Glomerular endothelial cell (primary cell): ENCODE data around the gene ATG4D. TPM values are rescaled to one million over a fixed set of nuclear protein-coding genes. Genes with fewer than 3 reads are reported as not detected.
"Not testable (repeated sequence)": the region's sequence is repeated elsewhere in the genome, so short reads cannot be mapped to it uniquely, and the experiment has no call there.

Experiments used
- DNase-seq: peaks from one replicate; pipeline ENCODE4 v3.0.0-alpha.2; 2011; ENCODE audit warnings: low read depth, low spot score; ENCODE audit errors: extremely low read depth
- total RNA-seq: library from RNA; depleted of rRNA; stranded (reverse); fragments of >200 nt; gene quantifications from 2 replicates; pipeline ENCODE4 v1.2.3, GENCODE V29; 2015

Gene ATG4D
- total RNA-seq, 1 donor from 2014 or later, result 18.9 TPM

GRCh38 chr19:10573793-10574192 lies 30.1 kb downstream of the ATG4D start:
- DNase-seq, result not testable (repeated sequence)

DNA sequence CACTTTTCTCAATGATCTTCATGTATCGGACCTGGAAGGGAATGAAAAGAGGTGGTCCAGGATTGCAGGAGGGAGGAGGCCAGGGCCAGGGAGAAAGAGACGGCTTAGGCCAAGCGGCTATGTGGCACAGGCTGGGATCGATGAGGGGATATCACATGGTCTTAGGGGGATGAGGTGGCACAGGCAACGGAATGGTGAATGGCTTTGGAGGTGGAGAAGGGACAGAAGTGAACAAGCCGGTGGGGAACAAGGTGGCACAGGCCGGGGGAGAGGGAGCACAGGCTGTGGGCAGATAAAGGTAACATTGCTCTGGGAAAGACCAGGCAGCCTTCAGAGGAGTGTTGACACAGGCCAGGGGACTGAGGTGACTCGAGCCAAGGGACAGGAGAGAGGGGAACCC lies 30.8 kb downstream of the ATG4D start:
- DNase-seq, result no peak

GRCh38 chr19:10575011-10575716 lies 31.5 kb downstream of the ATG4D start:
- DNase-seq, result no peak

DNA sequence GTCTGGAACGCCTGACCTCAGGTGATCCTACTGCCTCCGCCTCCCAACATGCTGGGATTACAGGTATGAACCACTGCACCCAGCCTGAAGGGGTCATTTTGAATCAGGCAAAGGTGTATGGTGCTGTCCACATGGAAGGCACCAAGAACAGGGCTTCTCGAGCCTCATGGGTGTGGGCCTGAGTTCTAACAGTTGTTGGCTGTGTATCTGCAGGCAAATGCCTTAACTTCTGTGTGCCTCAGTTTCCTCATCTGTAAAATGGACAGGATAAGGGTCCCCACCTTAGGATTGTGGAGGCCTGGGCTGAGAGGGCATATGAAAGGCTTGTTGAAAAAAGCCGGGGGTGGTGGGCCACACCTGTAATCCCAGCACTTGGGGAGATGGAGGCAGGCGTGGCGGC lies 34.2 kb downstream of the ATG4D start:
- no peak for DNase-seq

DNA sequence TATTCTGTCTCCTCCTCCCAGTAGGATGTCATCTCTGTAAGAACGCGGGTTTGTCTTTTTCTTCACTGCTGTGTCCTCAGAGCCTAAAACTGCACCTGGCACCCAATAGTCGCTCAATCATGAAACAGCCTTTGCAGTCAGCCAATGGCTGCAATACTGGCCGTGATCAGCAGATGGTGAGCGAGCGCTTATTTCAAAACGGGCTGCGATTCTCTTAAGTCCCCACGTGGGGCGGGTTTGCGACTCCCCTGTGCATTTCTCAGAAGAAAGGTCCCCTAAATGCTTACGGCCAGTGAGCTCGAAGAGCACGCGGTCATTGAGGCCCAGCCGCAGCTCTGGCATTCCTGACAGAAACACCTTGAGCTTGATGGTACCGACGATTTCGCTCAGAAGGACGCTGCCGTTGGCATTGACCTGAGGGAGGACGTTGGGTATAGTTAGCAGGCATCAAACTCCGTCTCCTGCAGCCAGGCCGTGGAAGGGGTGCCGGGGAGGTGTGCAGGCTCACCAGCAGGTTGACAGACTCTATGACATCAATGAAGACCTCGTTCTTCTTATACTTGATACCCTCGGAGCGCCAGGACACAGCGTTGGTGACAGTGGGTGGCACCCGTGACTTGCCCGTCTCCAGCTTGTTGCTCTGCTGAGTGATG lies 37.4 kb downstream of the ATG4D start:
- peak; percentile 84 for DNase-seq

DNA sequence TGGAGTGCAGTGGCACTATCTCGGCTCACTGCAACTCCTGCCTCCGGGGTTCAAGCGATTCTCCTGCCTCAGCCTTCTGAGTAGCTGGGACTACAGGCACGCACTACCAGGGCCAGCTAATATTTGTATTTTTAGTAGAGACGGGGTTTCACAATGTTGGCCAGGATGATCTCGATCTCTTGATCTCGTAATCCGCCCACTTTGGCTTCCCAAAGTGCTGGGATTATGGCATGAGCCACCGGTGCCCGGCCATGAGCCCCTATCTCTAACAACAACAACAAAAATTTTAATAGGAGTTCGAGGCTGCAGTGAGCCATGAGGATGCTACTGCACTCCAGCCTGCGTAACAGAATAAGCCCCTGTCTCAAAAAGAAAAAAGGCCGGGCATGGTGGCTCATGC lies 38.4 kb downstream of the ATG4D start:
- DNase-seq, result no peak

DNA sequence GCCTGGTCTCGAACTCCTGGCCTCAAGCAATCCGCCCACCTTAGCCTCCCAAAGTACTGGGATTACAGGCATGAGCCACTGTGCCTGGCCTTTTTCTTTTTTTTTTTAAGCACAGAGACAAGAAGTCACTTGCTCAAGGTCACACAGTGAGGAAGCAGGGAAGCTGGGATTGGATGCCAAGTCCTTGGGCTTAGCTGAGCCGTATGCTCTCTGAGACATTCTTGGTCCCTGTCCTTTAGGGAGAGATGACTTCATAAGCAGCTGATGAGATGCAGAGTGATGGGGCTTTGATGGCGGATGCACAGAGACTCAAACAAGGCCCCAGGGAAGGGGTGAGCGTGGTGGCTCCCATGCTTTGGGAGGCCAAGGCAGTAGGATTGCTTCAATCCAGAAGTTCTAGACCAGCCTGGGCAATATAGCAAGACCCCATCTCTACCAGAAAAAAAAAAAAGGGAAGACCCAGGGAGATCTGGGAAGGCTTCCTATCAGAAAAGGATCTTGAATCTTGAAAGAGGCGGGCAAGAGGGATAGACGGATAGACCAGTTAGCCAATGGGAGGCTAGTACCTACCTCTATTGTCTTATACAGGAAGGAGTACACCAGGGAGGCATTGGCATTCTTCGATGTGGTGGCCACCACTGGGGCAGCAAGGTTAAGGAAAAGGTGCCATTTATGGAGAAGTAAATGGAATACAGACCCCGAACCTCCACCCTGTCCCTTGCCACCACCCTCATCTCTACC lies 39.5 kb downstream of the ATG4D start:
- DNase-seq, result no peak

- no peak for DNase-seq
Measured at GRCh38 chr19:10586396-10586795, 42.7 kb downstream of the ATG4D start.

- no peak for DNase-seq
Measured at GRCh38 chr19:10587022-10587838, 43.5 kb downstream of the ATG4D start, which contains the start of gene AP1M2. AP1M2 (minus strand) TSS chr19:10587312; CDS start chr19:10587231, 81 bp downstream.

GRCh38 chr19:10587839-10588150 lies 44.1 kb downstream of the ATG4D start:
- DNase-seq, result no peak

- no peak for DNase-seq
Measured at GRCh38 chr19:10593148-10593547, 49.4 kb downstream of the ATG4D start.

DNA sequence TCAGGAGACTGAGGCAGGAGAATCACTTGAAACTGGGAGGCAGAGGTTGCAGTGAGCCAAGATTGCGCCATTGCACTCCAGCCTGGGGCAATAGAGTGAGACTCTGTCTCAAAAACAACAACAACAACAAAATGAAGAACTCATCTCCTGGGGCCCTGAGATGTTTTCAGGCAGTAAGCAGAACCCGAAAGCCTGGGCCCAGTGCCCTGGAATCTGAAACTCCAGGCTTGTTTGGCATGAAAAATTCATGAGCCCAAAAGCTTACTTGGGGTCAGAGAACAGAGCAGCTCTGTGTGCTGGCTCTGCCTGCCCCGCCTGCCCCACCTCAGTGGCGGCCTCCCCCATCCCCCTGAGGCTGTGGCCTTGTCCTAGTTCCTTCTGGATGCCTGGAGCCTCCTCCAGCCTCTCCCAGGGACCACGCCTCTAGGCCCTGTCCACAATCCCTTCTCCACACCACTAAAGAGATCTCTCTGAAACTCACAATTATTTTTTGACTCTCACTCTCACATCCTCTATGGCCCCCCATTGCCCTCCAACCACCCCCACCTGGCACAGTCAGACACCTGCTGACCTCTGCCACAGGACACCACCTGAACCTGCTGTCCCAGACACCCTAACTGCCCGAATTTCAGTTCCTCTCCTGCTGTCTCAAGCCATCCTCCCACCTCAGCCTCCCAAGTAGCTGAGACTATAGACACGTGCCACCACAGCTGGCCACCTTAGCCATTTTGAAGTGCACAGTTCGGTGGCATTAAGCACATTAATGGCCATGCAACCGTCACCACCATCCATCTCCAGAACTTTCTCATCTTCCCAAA lies 50.3 kb downstream of the ATG4D start:
- DNase-seq, result no peak

DNA sequence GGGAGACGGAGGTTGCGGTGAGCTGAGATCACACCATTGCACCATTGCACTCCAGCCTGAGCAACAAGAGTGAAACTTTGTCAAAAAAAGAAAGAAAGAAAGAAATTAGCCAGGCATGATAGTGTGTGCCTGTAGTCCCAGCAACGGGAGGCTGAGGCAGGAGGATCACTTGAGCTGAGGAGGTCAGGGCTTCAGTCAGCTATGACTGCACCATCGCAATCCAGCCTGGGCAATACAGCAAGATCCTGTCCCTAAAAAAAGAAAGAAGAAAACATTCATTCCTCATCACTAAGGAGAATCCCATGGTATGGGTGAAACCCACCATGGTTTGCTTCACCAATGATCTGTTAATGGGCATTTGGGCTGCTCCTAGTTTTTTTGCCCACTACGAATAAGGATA lies 56.4 kb downstream of the ATG4D start:
- DNase-seq, result no peak

- no peak for DNase-seq
Measured at GRCh38 chr19:10601999-10602329, 58.3 kb downstream of the ATG4D start.

DNA sequence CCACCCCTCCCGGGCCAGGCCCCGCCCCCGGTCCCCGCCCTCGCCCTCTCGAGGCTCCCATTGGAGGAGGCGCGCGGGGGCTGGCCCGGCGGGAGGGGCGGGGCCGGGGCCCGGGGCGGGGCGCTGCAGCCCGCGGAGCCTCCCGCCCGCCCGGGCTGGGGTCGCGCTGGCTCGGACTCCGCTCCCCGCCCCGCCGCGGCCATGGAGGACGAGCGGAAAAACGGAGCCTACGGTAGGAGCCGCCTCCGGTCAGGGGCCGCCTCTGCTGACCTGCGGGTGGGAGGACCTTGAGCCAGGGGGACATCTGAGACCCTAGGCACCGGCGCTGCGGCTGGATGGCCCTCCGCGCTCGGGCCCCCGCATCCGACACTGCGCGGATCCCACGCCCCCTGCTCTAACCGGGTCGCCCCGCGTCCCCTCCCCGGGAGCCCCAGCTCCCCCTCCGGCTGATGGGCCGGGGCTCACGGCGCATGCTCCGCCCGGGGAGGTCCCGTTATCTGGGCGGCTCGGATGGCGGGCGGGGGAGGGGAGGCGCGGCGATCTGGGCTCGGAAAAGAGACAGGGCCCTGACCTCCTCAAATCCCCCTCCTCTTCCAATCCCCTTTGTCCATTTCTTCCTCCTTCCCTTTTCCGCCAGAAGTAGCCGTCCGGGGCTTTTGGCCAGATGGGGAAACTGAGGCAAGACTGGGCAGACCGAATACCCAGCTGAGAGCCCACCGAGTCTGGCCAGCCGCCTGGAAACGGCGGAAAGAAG lies 58.8 kb downstream of the ATG4D start:
- DNase-seq, result no peak

Other genes with a start within 250 kb of the ATG4D start
- 0.39 and 1.3 TPM in 2 replicates for gene ZGLP1, start 234.1 kb upstream of the ATG4D start, total RNA-seq
- 19.0 and 20.8 TPM in 2 replicates for gene FDX2, start 227.9 kb upstream of the ATG4D start, total RNA-seq
- 37.4 and 68.2 TPM in 2 replicates for gene RAVER1, start 210.4 kb upstream of the ATG4D start, total RNA-seq
- gene ICAM3, start 204.3 kb upstream of the ATG4D start, total RNA-seq, result 9.3 and 11.3 TPM in 2 replicates
- 83.1 and 178 TPM in 2 replicates for gene TYK2, start 163.3 kb upstream of the ATG4D start, total RNA-seq
- 276 and 332 TPM in 2 replicates for gene CDC37, start 140.4 kb upstream of the ATG4D start, total RNA-seq
- 4.8 and 5.3 TPM in 2 replicates for gene PDE4A, start 123.4 kb upstream of the ATG4D start, total RNA-seq
- gene KEAP1, start 40.5 kb upstream of the ATG4D start, total RNA-seq, result 69.9 and 70.4 TPM in 2 replicates
- 0.88 TPM in 1 of 2 replicates, not detected in the other for gene S1PR5, start 26.5 kb upstream of the ATG4D start, total RNA-seq
- gene KRI1, start 22.1 kb downstream of the ATG4D start, total RNA-seq, result 7.7 and 16.2 TPM in 2 replicates
- 1.6 and 4.8 TPM in 2 replicates for gene CDKN2D, start 25.1 kb downstream of the ATG4D start, total RNA-seq
- gene AP1M2, start 43.4 kb downstream of the ATG4D start, total RNA-seq, result 1.4 and 3.0 TPM in 2 replicates
- 92.2 and 129 TPM in 2 replicates for gene SLC44A2, start 81.6 kb downstream of the ATG4D start, total RNA-seq
- 99.9 and 183 TPM in 2 replicates for gene ILF3, start 110.4 kb downstream of the ATG4D start, total RNA-seq
- 23.9 and 25.6 TPM in 2 replicates for gene QTRT1, start 157.5 kb downstream of the ATG4D start, total RNA-seq
- 123 and 178 TPM in 2 replicates for gene DNM2, start 174.2 kb downstream of the ATG4D start, total RNA-seq